CD4-positive, alpha-beta T cell (primary cell): ENCODE data around the gene HNRNPU. TPM values are rescaled to one million over a fixed set of nuclear protein-coding genes. Genes with fewer than 3 reads are reported as not detected.

ENCODE experiments used
- ATAC-seq: fragments of 200-7000 bp; cut with Tn5 transposase; one replicate; pipeline ENCODE4 v1.10.0; 2022; ENCODE audit warnings: mild to moderate bottlenecking; ENCODE audit not compliant: poor library complexity
- CTCF ChIA-PET: fragments of 350-600 bp; sonication (Branson Sonifier 250); formaldehyde crosslinking; loops from one replicate; lab custom pipeline; 2021; ENCODE audit warnings: antibody characterized with exemption, inconsistent platforms; lab: Charles Lee
- POLR2A ChIA-PET: fragments of 350-600 bp; sonication (Branson Sonifier 250); formaldehyde crosslinking; loops from one replicate; lab custom pipeline; 2021; ENCODE audit warnings: antibody characterized with exemption, inconsistent platforms; lab: Charles Lee
- DNase-seq, 14 experiments: peaks; one replicate each; pipeline ENCODE4 v3.0.0-alpha.2; 2013 to 2020; ENCODE audit warnings: mixed read lengths in 2 of 14
- H3K27ac ChIP-seq, 2 donors: one replicate each; pipeline versions ENCODE4 v1.5.1 to v1.7.0; 2013; ENCODE audit warnings: low read length in 2 of 2, low read depth in 1 of 2, mild to moderate bottlenecking in 1 of 2
- H3K27me3 ChIP-seq, 2 experiments: 1 replicate in 1 of 2; 2 replicates in 1 of 2; pipeline versions ENCODE4 v1.6.1 to v1.7.0; 2013; ENCODE audit warnings: low read length in 2 of 2, control low read depth in 1 of 2, mild to moderate bottlenecking in 1 of 2, moderate library complexity in 1 of 2; ENCODE audit not compliant: insufficient read depth in 2 of 2, control insufficient read depth in 1 of 2
- H3K36me3 ChIP-seq: one replicate; pipeline ENCODE4 v1.6.1; 2013; ENCODE audit warnings: low read length, control low read depth; ENCODE audit not compliant: insufficient read depth
- H3K4me1 ChIP-seq: one replicate; pipeline ENCODE4 v1.6.1; 2013; ENCODE audit warnings: low read length, control low read depth; ENCODE audit not compliant: insufficient read depth
- H3K4me3 ChIP-seq: one replicate; pipeline ENCODE4 v1.5.1; 2013; ENCODE audit warnings: mild to moderate bottlenecking, low read length, moderate library complexity
- H3K9me3 ChIP-seq, 2 experiments: 1 replicate in 1 of 2; 2 replicates in 1 of 2; pipeline versions ENCODE4 v1.6.1 to v1.7.0; 2013; ENCODE audit warnings: low read length in 2 of 2, mild to moderate bottlenecking in 2 of 2, control low read depth in 1 of 2, moderate library complexity in 1 of 2; ENCODE audit not compliant: control insufficient read depth in 1 of 2, insufficient read depth in 1 of 2
- H3K27ac Mint-ChIP-seq: one replicate; pipeline ENCODE4 v1.8.0; 2020; ENCODE audit warnings: mixed read lengths
- H3K27me3 Mint-ChIP-seq: one replicate; pipeline ENCODE4 v1.8.0; 2021; ENCODE audit warnings: mixed read lengths
- H3K36me3 Mint-ChIP-seq: one replicate; pipeline ENCODE4 v1.8.0; 2021; ENCODE audit warnings: low read depth, mixed read lengths
- H3K4me1 Mint-ChIP-seq: one replicate; pipeline ENCODE4 v1.8.0; 2021; ENCODE audit warnings: low read depth, mixed read lengths
- H3K4me3 Mint-ChIP-seq: one replicate; pipeline ENCODE4 v1.8.0; 2020; ENCODE audit warnings: mild to moderate bottlenecking, mixed read lengths
- H3K9me3 Mint-ChIP-seq: one replicate; pipeline ENCODE4 v1.8.0; 2020; ENCODE audit warnings: mixed read lengths
- CTCF ChIP-seq: fragments of 200-600 bp; IDR thresholded peaks from one replicate; pipeline ENCODE4 v1.8.0; 2022; ENCODE audit warnings: antibody characterized with exemption, mild to moderate bottlenecking
- intact Hi-C, 2 experiments: fragments of 100-400 bp; cut with DNase I in 1 of 2; cut with micrococcal nuclease in 1 of 2; formaldehyde crosslinking; loops; one replicate each; pipeline versions ENCODE4 v1.15.1 to v1.9.0; 2023 to 2025; cut with DNase I, micrococcal nuclease
- total RNA-seq, 174 experiments: library from RNA in 2 of 174; stranded (reverse) in 2 of 174; gene quantifications; one replicate each; pipeline ENCODE4 v1.2.3 and lab custom pipeline; 2021 to 2026

Gene HNRNPU
- total RNA-seq, 2 experiments from 2014 or later, result 415 TPM

GRCh38 chr1:244893836-244894235, 29.5 kb upstream of the HNRNPU start:
- H3K4me3 Mint-ChIP-seq, result no peak overlapping the region
- Histone ChIP-seq H3K36me3 (no peaks in the 10 kb centered on the region), H3K4me1 (no peaks in the 10 kb centered on the region), H3K4me3 (no peak overlapping the region), H3K27me3 (no peaks in the 10 kb centered on the region), H3K27ac (no peak overlapping the region), H3K9me3 (no peaks in the 10 kb centered on the region)
- no peaks in the 10 kb centered on the region for H3K36me3 Mint-ChIP-seq
- DNase-seq (no peak), ATAC-seq (no peak)
- intact Hi-C loops, result no loop called here
- no peak for TF ChIP-seq CTCF
- H3K9me3 Mint-ChIP-seq, result no peaks in the 10 kb centered on the region
- POLR2A ChIA-PET, result no interaction called here
- no peaks in the 10 kb centered on the region for H3K4me1 Mint-ChIP-seq
- H3K27me3 Mint-ChIP-seq, result no peaks in the 10 kb centered on the region
- no peak overlapping the region for H3K27ac Mint-ChIP-seq
- CTCF ChIA-PET, result no interaction called here

GRCh38 chr1:244887281-244887680, 22.9 kb upstream of the HNRNPU start:
- DNase-seq, result no peak
- no peaks in the 10 kb centered on the region for H3K9me3 ChIP-seq
- no peak overlapping the region for H3K4me3 ChIP-seq
- no peaks in the 10 kb centered on the region for H3K27me3 ChIP-seq
- no peak overlapping the region for H3K27ac ChIP-seq
- no peak for ATAC-seq
- intact Hi-C loops, result no loop called here
- Mint-ChIP-seq H3K4me1 (no peaks in the 10 kb centered on the region), H3K27ac (no peak overlapping the region), H3K27me3 (no peaks in the 10 kb centered on the region), H3K36me3 (no peaks in the 10 kb centered on the region), H3K9me3 (no peaks in the 10 kb centered on the region), H3K4me3 (no peak overlapping the region)
- no peak for TF ChIP-seq CTCF
- CTCF ChIA-PET, result no interaction called here
- H3K36me3 ChIP-seq, result no peaks in the 10 kb centered on the region
- POLR2A ChIA-PET, result no interaction called here
- H3K4me1 ChIP-seq, result no peaks in the 10 kb centered on the region

GRCh38 chr1:244881552-244882280, 17.4 kb upstream of the HNRNPU start:
- intact Hi-C loops, result no loop called here
- Mint-ChIP-seq H3K4me3 (no peak overlapping the region), H3K27ac (no peak overlapping the region), H3K27me3 (no peaks in the 10 kb centered on the region), H3K36me3 (no peaks in the 10 kb centered on the region), H3K4me1 (no peaks in the 10 kb centered on the region), H3K9me3 (no peaks in the 10 kb centered on the region)
- POLR2A ChIA-PET, result no interaction called here
- Histone ChIP-seq H3K4me3 (no peak overlapping the region), H3K27ac (no peak overlapping the region), H3K36me3 (no peaks in the 10 kb centered on the region), H3K27me3 (no peaks in the 10 kb centered on the region), H3K9me3 (no peaks in the 10 kb centered on the region), H3K4me1 (no peaks in the 10 kb centered on the region)
- CTCF ChIA-PET, result no interaction called here
- ATAC-seq (no peak), DNase-seq (no peak)
- no peak for TF ChIP-seq CTCF
